RCC 7860 (cell line): Measurements from ENCODE around the gene RPL21.

ENCODE experiments used
- DNase-seq: peaks from one replicate; pipeline ENCODE4 v3.0.0-alpha.2; 2015; ENCODE audit warnings: low spot score
- FAIRE-seq: peaks from 2 replicates; lab custom pipeline; 2012; peaks lifted over from hg19 to GRCh38; lab: Jason Lieb, UNC

RPL21 gene

GRCh38 chr13:27257648-27258253 lies 6.4 kb downstream of the RPL21 start:
- no peak for DNase-seq
- no peak for FAIRE-seq

GRCh38 chr13:27258637-27259386 lies 7.5 kb downstream of the RPL21 start:
- no peak for DNase-seq
- FAIRE-seq, result no peak

- no peak for DNase-seq
- FAIRE-seq, result no peak
Measured at GRCh38 chr13:27259831-27260230, 8.5 kb downstream of the RPL21 start.

GRCh38 chr13:27261396-27261795 lies 10.0 kb downstream of the RPL21 start:
- FAIRE-seq (no peak), DNase-seq (no peak)

GRCh38 chr13:27263438-27263837 lies 12.1 kb downstream of the RPL21 start:
- DNase-seq (no peak), FAIRE-seq (no peak)

GRCh38 chr13:27264181-27264580 lies 12.8 kb downstream of the RPL21 start:
- DNase-seq (no peak), FAIRE-seq (no peak)

- no peak for FAIRE-seq
- no peak for DNase-seq
Measured at GRCh38 chr13:27264648-27265047, 13.3 kb downstream of the RPL21 start.

GRCh38 chr13:27266917-27267316 lies 15.6 kb downstream of the RPL21 start:
- DNase-seq (no peak), FAIRE-seq (no peak)

GRCh38 chr13:27267596-27267995 lies 16.2 kb downstream of the RPL21 start:
- FAIRE-seq (no peak), DNase-seq (no peak)

- FAIRE-seq, result no peak
- DNase-seq, result no peak
Measured at GRCh38 chr13:27269114-27269665, 17.8 kb downstream of the RPL21 start.

GRCh38 chr13:27270594-27271520 lies 19.5 kb downstream of the RPL21 start, which contains the start of gene RASL11A:
Gene RASL11A, plus strand, starts transcription at chr13:27270830. Its CDS starts 115 bp downstream, at chr13:27270945.
- DNase-seq, result peak; percentile 62
- no peak for FAIRE-seq

GRCh38 chr13:27271570-27272096 lies 20.3 kb downstream of the RPL21 start:
- no peak for DNase-seq
- FAIRE-seq, result no peak

GRCh38 chr13:27273658-27274425 lies 22.5 kb downstream of the RPL21 start:
- no peak for FAIRE-seq
- no peak for DNase-seq

- FAIRE-seq, result no peak
- DNase-seq, result no peak
Measured at GRCh38 chr13:27274631-27275030, 23.3 kb downstream of the RPL21 start.

- FAIRE-seq (no peak), DNase-seq (no peak)
Measured at GRCh38 chr13:27276188-27276587, 24.8 kb downstream of the RPL21 start.

GRCh38 chr13:27279506-27279905 lies 28.1 kb downstream of the RPL21 start:
- DNase-seq (no peak), FAIRE-seq (no peak)

- DNase-seq (no peak), FAIRE-seq (no peak)
Measured at GRCh38 chr13:27280009-27280656, 28.8 kb downstream of the RPL21 start.

GRCh38 chr13:27280841-27281240 lies 29.5 kb downstream of the RPL21 start:
- FAIRE-seq (no peak), DNase-seq (no peak)

- FAIRE-seq, result no peak
Measured at GRCh38 chr13:27281420-27281819, 30.1 kb downstream of the RPL21 start.

More at GRCh38 chr13:27281420-27281819, 30.1 kb downstream of the RPL21 start:
- no peak for DNase-seq
